ENCODE data around the gene PLA2G6.

- no peak for TF ChIP-seq CTCF (conservative IDR thresholded peaks at IDR 0.05)
- TF ChIP-seq EZH2 (IDR thresholded peaks at IDR 0.05; ENCODE audit: low read depth): no peak
These were observed 104.0 kb downstream of the PLA2G6 start for GRCh38 chr22:38077595-38077994.
